ENCODE data around the gene ACVR1C.
A peak's percentile ranks its signal among the peaks of the same experiment; 100 is the strongest.

The ACVR1C gene

DNA sequence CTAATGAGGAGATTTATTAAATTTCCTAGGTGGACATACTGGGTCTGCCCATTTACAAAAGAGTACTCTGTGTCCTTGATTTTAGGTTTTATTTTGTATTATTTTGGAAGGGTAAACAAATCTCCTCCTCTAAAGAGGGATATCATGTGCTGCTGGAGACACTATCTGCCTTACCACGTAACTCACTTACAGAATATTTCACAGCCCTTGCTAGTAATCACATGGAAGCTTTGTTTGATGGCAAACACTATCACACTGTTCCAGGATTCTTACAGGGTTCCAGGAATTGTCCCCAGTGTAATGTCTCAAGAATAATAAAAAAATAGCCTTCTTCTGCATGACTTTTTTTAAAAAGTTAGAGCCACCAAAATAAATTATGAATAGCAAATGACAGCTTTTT lies 29.2 kb upstream of the ACVR1C start:
- Histone ChIP-seq H3K27ac (no peak overlapping the region), H3K27me3 (no peaks in the 10 kb centered on the region), H3K36me3 (no peaks in the 10 kb centered on the region), H3K4me1 (no peaks in the 10 kb centered on the region), H3K9me3 (no peaks in the 10 kb centered on the region), H3K4me3 (no peak overlapping the region)
- no peak for DNase-seq
- intact Hi-C loops (cut with DNase I; ENCODE audit: low total_unique reads): no loop called here
- TF ChIP-seq, protein P1, sequence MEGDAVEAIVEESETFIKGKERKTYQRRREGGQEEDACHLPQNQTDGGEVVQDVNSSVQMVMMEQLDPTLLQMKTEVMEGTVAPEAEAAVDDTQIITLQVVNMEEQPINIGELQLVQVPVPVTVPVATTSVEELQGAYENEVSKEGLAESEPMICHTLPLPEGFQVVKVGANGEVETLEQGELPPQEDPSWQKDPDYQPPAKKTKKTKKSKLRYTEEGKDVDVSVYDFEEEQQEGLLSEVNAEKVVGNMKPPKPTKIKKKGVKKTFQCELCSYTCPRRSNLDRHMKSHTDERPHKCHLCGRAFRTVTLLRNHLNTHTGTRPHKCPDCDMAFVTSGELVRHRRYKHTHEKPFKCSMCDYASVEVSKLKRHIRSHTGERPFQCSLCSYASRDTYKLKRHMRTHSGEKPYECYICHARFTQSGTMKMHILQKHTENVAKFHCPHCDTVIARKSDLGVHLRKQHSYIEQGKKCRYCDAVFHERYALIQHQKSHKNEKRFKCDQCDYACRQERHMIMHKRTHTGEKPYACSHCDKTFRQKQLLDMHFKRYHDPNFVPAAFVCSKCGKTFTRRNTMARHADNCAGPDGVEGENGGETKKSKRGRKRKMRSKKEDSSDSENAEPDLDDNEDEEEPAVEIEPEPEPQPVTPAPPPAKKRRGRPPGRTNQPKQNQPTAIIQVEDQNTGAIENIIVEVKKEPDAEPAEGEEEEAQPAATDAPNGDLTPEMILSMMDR (IDR thresholded peaks at IDR 0.05): no peak

GRCh38 chr2:157657101-157657500 lies 28.4 kb upstream of the ACVR1C start:
- no peaks in the 10 kb centered on the region for H3K36me3 ChIP-seq
- TF ChIP-seq, protein P1 (IDR thresholded peaks at IDR 0.05): no peak
- no peak overlapping the region for H3K4me3 ChIP-seq
- H3K4me1 ChIP-seq: no peaks in the 10 kb centered on the region
- H3K27me3 ChIP-seq: no peaks in the 10 kb centered on the region
- intact Hi-C loops (cut with DNase I; ENCODE audit: low total_unique reads): no loop called here
- no peak for DNase-seq
- H3K27ac ChIP-seq: no peak overlapping the region
- no peaks in the 10 kb centered on the region for H3K9me3 ChIP-seq

GRCh38 chr2:157644776-157645175 lies 16.1 kb upstream of the ACVR1C start:
- H3K36me3 ChIP-seq: no peaks in the 10 kb centered on the region
- TF ChIP-seq, protein P1 (IDR thresholded peaks at IDR 0.05): no peak
- H3K9me3 ChIP-seq: no peaks in the 10 kb centered on the region
- no peak overlapping the region for H3K4me3 ChIP-seq
- DNase-seq: no peak
- intact Hi-C loops (cut with DNase I; ENCODE audit: low total_unique reads): no loop called here
- H3K4me1 ChIP-seq: no peaks in the 10 kb centered on the region
- no peaks in the 10 kb centered on the region for H3K27me3 ChIP-seq
- no peak overlapping the region for H3K27ac ChIP-seq

- intact Hi-C loops (cut with DNase I; ENCODE audit: low total_unique reads): no loop called here
- DNase-seq: no peak
These were observed 3.2 kb upstream of the ACVR1C start for GRCh38 chr2:157631861-157632260.

DNA sequence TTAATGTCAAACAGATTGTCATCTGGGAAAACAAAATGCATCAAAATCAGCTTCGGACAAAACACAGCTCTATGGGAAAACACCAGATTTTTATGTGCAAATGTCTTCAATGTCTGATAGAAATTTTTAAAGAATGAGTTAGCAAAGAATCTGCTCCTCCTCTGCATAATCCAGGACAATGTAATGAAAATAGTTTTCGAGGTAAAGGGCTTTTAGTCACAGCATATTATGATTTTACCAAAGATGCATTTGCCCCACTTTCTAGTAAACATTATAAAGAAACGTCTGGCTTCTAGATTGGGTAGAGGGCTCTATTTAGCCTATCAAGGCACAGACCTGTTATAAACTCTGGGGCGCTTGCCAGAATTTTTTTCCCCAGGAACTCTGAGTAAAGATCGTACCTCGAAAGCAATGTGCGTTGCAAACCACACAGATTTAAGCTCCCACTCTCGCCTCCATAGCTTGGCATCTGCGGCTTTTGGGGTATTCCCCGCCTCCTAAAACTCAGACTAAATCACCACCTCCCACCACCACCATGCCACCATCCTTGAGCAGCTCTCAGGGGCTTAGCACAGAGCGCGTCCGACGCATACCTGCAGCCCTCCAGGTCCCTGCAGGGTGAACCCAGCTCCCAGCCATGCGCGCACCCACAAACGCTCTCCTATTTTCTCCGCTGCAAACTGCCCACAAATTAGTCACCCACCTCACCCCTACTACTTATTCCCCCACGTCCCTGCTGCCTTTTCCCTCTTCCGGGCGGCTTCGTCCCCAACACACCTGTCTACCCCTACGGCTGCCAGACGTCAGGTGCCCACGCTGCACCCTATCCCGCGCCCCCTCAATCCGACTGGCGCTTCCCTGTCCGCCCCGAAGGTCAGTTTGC lies 829 bp downstream of the ACVR1C start:
- TF ChIP-seq, protein P1 (IDR thresholded peaks at IDR 0.05): no peak
- DNase-seq: no peak
- intact Hi-C loops (cut with DNase I; ENCODE audit: low total_unique reads): loop anchor here (10.0 kb wide), 1 partner anchor 387 kb away; no protein-coding TSS in a partner anchor
- Histone ChIP-seq H3K4me1 (peaks cover 0 to 17% (median 10%) of the 10 kb centered on the region in 4 donors), H3K36me3 (no peaks in the 10 kb centered on the region), H3K9me3 (no peaks in the 10 kb centered on the region), H3K4me3 (peak overlapping the region; percentile 55 to 64), H3K27me3 (peaks cover 0 to 6% of the 10 kb centered on the region in 2 donors), H3K27ac (peak overlapping the region in 1 of 2 donors; percentile 2)

More at GRCh38 chr2:157631861-157632260, 3.2 kb upstream of the ACVR1C start:
- Histone ChIP-seq H3K4me1 (peaks cover 0 to 12% (median 10%) of the 10 kb centered on the region in 4 donors), H3K9me3 (no peaks in the 10 kb centered on the region), H3K4me3 (no peak overlapping the region), H3K27ac (no peak overlapping the region), H3K27me3 (peaks cover 0 to 6% of the 10 kb centered on the region in 2 donors), H3K36me3 (no peaks in the 10 kb centered on the region)
- TF ChIP-seq, protein P1 (IDR thresholded peaks at IDR 0.05): no peak
